Rectal smooth muscle tissue (tissue), 1 donor: ENCODE measurements around the gene MPP2.
A peak's percentile ranks its signal among the peaks of the same experiment; 100 is the strongest.
"Not testable (repeated sequence)": the region's sequence is repeated elsewhere in the genome, so short reads cannot be mapped to it uniquely, and the experiment has no call there.

Experiments
- H3K27ac ChIP-seq: one replicate; pipeline ENCODE4 v1.7.0; 2013; ENCODE audit warnings: low read depth, low read length, inconsistent platforms
- H3K27me3 ChIP-seq: one replicate; pipeline ENCODE4 v1.7.0; 2013; ENCODE audit warnings: low read length; ENCODE audit not compliant: control insufficient read depth, insufficient read depth
- H3K36me3 ChIP-seq: one replicate; pipeline ENCODE4 v1.7.0; 2013; ENCODE audit warnings: low read length; ENCODE audit not compliant: control insufficient read depth, insufficient read depth
- H3K4me1 ChIP-seq: one replicate; pipeline ENCODE4 v1.7.0; 2013; ENCODE audit warnings: low read length; ENCODE audit not compliant: control insufficient read depth, insufficient read depth
- H3K4me3 ChIP-seq: one replicate; pipeline ENCODE4 v1.7.0; 2013; ENCODE audit warnings: low read length
- H3K9ac ChIP-seq: one replicate; pipeline ENCODE4 v1.7.0; 2013; ENCODE audit warnings: low read length

The MPP2 gene

DNA sequence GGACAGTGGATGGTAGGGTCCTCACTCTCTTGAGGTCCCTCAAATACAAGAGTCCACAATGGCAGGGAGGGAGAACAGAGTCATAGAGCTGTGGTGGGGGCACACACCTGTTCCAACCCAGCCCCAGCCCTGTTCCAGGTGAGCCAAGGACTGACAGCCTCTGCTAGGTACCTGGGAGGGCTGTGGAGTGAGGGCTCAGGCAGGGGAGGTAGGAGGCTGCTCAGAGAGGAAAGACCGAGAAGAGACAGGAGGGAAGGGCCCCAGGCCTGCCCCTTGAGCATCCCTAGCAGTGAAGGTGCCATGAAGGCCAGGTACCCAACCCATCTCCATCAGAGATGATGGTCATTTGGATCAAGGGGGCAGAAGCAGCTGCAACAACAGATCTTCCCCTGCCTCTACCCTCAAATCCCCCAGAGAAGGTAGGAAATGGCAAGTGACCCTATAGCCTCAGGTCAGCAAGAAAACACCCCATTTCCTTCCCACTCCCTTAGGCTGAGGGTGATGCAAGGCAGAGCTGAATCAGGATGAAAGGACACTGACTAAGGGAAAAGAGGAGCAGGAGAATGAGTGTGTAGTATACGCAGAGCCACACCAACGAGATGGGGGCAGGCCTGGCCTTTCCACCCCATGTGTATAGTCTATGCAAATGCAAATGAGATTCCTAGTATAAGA is 31.7 kb downstream of the MPP2 start:
- H3K9ac ChIP-seq = no peak overlapping the region
- H3K36me3 ChIP-seq = peaks cover 4% of the 10 kb centered on the region
- H3K27ac ChIP-seq = no peak overlapping the region
- H3K27me3 ChIP-seq = no peaks in the 10 kb centered on the region
- no peaks in the 10 kb centered on the region for H3K4me1 ChIP-seq
- no peak overlapping the region for H3K4me3 ChIP-seq

DNA sequence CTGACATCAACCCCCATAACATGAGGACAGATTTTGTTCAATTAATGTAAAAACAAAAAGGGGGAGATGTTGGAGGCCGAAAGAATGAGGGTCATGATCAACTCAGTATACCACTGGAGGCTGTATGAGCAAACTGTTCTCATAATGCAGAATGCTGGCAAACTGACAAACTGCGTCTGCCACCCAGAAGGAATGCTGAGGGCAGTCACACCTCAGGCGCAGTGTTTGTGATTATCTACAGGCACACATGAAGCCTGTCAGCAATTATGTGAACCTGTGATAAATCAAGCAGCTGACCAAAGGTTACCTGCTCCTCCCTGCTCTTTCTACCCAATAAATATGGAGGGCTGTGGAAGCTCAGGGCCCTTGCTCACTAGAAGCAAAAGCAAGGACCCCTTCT is 33.0 kb downstream of the MPP2 start:
- H3K27me3 ChIP-seq = no peaks in the 10 kb centered on the region
- no peaks in the 10 kb centered on the region for H3K4me1 ChIP-seq
- H3K27ac ChIP-seq = no peak overlapping the region

DNA sequence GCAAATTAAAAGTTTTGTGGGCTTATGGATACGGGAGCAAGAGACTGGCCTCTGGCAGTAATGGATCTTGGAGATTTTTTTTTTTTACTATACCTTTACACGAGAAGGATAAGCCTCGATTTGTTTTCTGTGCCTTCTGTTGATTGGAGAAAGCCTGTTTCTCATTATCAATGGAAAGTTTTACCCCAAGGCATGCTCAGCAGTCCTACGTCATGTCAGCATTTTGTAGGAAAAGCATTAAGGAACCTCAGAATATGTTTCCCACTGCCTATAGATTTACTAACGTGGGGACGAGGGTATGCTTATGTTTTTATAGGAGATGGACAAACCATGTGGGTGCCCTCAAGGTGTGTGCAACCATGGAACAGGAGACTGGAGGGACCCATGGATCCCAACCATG is 33.5 kb downstream of the MPP2 start:
- Histone ChIP-seq H3K4me1 (no peaks in the 10 kb centered on the region), H3K9ac (no peak overlapping the region), H3K27me3 (no peaks in the 10 kb centered on the region), H3K36me3 (no peaks in the 10 kb centered on the region), H3K27ac (no peak overlapping the region), H3K4me3 (no peak overlapping the region)

More for the DNA sequence above, 33.0 kb downstream of the MPP2 start:
- Histone ChIP-seq H3K4me3 (no peak overlapping the region), H3K36me3 (no peaks in the 10 kb centered on the region), H3K9ac (no peak overlapping the region)

DNA sequence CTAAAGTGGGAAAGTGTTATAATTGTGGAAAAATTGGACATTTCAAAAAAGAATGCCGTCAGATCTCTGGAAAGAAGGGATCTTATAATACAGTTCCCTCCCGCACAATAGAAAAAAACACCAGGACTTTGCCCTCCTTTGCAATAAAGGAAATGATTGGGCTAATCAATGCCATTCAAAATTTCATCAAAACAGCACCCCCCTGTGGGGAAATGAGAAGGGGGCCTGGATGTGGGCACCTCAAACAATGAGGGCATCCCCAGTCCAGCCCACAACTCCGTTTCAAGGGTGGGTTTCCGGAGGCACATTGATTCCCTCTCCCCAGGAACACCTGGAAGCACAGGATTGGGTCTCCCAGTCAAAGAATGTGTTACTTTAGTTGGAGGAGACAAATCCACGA is 34.2 kb downstream of the MPP2 start:
- no peak overlapping the region for H3K9ac ChIP-seq
- H3K27ac ChIP-seq = no peak overlapping the region
- no peaks in the 10 kb centered on the region for H3K27me3 ChIP-seq
- H3K36me3 ChIP-seq = no peaks in the 10 kb centered on the region
- H3K4me1 ChIP-seq = no peaks in the 10 kb centered on the region
- peak overlapping the region; percentile 13 for H3K4me3 ChIP-seq

DNA sequence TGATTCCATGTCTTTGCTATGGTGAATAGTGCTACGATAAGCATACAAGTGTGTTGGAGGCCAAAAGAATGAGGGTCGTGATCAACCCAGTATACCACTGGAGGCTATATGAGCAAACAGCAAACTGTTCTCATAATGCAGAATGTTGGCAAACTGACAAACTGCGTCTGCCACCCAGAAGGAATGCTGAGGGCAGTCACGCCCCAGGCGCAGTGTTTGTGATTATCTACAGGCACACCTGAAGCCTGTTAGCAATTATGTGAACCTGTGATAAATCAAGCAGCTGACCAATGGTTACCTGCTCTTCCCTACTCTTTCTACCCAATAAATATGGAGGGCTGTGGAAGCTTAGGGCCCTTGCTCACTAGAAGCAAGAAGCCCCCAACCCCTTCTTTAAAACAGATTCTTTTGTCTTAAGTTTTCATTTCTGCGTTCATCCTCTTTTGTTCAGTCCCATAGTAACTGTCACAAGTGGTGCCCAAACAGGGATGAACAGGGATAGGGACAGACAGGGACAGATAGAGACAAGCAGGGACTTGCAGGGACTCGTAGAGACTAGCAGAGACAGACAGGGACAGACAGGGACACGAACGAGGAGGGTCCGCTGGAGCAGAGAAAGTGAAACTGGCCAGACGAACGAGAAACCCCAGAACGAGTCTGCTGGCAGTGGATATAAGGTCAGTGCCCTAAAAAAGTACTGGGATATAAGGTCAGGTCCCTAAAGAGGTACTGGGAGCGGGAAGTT is 35.2 kb downstream of the MPP2 start:
- peak overlapping the region; percentile 40 for H3K9ac ChIP-seq
- no peaks in the 10 kb centered on the region for H3K27me3 ChIP-seq
- H3K27ac ChIP-seq = no peak overlapping the region
- no peaks in the 10 kb centered on the region for H3K36me3 ChIP-seq
- no peaks in the 10 kb centered on the region for H3K4me1 ChIP-seq
- H3K4me3 ChIP-seq = peak overlapping the region; percentile 54

DNA sequence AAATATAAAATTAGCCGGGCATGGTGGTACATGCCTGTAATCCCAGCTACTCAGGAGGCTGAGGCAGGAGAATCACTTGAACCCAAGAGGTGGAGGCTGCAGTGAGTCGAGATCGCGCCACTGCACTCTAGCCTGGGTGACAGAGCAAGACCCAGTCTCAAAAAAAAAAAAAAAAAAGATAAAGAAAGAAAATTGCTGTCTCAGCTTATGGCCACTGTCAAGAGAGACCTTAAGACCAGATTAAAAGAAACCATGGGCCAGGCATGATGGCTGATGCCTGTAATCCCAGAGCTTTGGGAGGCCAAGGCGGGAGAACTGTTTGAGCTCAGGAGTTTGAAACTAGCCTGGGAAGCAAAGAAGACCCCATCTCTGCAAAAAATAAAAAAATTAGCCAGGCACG is 38.3 kb downstream of the MPP2 start:
- H3K4me1 ChIP-seq, H3K27me3 ChIP-seq, H3K9ac ChIP-seq, H3K27ac ChIP-seq, H3K4me3 ChIP-seq, H3K36me3 ChIP-seq: not testable (repeated sequence)

DNA sequence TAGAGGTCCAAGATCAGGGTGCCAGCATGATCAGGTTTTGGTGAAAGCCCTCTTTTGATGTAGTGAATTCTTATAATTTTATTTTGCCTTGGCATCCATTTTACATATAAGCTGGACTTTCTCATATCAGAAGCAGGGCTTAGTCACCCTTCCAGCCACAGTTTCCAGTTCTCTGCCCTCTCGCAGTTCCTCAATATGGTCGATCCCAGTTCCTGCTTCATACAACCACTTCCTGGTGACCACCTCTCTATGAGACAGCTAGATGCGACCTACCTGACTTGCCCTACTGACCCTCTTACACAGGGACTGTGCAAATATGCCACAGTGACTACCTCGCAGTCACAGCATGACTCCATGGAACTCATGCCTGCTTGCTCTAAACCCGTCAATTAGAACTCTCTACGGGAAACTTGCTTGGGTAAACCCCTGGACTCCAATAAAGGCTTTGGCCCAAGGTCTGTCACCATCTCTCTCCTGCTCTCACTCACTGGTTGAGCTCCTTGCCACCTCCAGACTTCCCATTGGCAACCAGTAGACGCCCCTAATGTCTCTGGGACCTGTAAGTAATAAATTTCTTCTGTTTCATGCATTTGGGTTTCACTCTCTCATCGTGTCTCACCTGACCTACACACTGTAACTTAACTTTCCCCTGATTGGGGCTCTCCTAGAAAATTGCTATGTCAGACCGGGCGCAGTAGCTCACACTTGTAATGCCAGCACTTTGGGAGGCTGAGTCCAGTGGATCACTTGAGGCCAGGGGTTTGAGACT is 38.9 kb downstream of the MPP2 start:
- Histone ChIP-seq H3K4me1 (no peaks in the 10 kb centered on the region), H3K36me3 (no peaks in the 10 kb centered on the region), H3K27me3 (no peaks in the 10 kb centered on the region), H3K4me3 (no peak overlapping the region), H3K9ac (no peak overlapping the region), H3K27ac (no peak overlapping the region)

DNA sequence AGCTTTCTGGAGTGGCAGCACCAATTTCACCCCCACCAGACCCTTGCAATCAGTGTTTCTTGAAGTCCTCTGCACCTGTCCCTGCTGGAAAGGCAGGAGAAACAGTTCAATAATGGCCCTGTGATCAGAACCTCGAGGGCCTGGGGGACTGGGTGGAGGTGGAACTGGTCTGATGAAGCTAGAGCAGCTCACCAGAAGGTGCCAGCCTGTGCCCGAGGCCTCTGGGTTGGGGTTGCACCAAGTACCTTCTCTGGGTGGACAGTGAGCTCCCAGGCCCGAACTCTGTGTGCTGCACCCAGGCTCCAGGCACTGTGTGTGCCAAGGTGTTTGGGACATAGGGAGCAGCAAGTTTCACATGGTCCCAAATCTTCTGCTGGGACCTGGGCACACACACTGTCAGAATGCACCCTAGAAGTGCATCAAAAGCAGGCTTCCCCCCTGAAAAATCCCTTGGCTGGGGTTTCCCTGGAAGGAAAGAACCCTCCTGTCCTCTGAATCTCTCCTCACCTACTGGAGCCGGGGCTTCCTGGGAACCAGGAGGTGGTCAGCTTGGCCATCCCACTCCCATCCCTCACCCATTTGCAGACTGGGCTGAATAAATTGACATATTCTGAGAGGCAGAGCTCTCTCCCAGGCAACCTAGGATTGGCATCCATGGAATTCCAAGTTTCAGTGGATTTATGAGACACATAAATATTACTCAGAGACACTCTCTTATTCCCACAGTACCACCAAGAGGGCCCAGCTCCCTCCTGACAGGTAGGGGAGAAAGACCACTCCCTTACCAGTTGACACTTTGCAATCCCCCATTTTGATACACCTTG is 43.0 kb downstream of the MPP2 start:
- H3K9ac ChIP-seq = no peak overlapping the region
- no peak overlapping the region for H3K27ac ChIP-seq
- no peaks in the 10 kb centered on the region for H3K4me1 ChIP-seq
- no peak overlapping the region for H3K4me3 ChIP-seq
- H3K27me3 ChIP-seq = no peaks in the 10 kb centered on the region
- no peaks in the 10 kb centered on the region for H3K36me3 ChIP-seq

DNA sequence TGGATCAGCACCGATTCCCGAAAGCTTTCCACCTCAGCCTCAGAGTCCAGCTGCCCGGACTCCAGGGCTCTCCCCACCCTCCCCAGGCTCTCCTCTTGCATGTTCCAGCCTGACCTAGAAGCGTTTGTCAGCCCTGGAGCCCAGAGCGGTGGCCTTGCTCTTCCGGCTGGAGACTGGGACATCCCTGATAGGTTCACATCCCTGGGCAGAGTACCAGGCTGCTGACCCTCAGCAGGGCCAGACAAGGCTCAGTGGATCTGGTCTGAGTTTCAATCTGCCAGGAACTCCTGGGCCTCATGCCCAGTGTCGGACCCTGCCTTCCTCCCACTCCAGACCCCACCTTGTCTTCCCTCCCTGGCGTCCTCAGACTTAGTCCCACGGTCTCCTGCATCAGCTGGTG is 45.4 kb downstream of the MPP2 start:
- H3K4me3 ChIP-seq = no peak overlapping the region
- no peaks in the 10 kb centered on the region for H3K4me1 ChIP-seq
- no peak overlapping the region for H3K27ac ChIP-seq
- no peaks in the 10 kb centered on the region for H3K36me3 ChIP-seq
- H3K27me3 ChIP-seq = no peaks in the 10 kb centered on the region
- no peak overlapping the region for H3K9ac ChIP-seq

DNA sequence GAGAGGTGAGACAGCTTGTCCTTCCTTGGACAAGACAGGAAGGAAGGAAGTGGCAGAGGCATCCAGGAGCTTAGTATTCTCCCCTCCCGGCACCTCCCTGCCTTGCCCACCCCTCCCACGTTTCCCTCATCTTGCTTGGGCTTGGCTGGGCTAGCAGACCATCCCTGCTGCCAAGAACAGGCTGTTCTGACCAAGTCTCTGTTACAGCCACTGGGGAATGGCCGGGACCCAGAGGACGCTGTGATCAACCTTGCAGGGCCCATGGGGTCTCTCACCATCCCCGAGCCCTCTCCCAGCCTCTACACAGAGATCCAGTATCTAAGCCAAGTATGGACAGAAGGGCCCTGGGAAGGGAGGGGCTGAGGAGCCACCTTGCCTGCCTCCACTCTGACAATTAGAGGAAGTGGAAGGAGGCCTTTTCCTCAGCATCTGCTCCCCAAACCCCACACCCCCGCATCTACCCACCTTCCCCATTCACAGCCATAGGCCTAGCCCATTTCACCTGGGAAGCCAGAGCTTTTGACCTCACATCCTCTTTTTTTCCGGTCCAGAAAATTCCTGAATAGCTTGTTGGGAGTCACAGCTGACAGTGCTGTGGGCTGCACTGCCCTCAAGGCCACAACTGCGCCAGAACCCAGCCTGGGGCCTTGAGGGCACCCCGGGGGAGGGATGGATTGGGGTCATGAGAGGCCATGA is 46.3 kb downstream of the MPP2 start:
- no peak overlapping the region for H3K9ac ChIP-seq
- no peaks in the 10 kb centered on the region for H3K4me1 ChIP-seq
- no peaks in the 10 kb centered on the region for H3K36me3 ChIP-seq
- no peaks in the 10 kb centered on the region for H3K27me3 ChIP-seq
- H3K27ac ChIP-seq = no peak overlapping the region
- H3K4me3 ChIP-seq = no peak overlapping the region

DNA sequence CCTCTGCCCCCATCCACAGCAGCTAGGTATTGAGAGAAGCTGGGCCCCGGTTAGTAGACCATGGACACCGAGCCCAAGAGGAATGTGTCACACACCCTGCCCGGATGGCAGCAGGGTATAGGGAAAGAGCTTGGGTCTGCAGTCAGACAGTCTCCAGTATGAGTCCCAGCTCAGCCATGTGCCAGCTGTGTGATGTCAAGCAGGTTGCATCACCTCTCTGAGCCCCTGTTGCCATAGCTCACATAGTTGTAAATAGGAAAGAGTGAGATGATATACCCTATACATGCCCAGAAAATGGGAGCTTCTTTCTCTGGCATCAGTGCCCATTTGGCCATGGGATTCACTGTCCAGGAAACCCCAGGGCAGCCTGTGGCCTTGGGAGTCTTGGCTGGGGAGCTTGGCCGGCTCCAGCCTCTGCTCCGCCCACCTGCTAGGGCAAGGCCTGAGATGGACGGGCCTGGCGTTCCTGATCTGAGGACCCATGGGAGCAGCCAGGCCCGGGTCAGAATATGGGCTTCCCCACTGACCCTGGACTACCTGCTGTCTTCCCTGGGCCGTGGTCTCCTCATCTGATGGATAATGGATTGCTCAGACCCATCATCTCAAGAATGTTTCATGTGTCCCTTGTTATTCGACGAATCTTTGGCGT is 47.1 kb downstream of the MPP2 start:
- Histone ChIP-seq H3K9ac (no peak overlapping the region), H3K27ac (no peak overlapping the region), H3K27me3 (no peaks in the 10 kb centered on the region), H3K4me3 (no peak overlapping the region), H3K36me3 (no peaks in the 10 kb centered on the region), H3K4me1 (no peaks in the 10 kb centered on the region)
